HG03103 (cell line): ENCODE data around the gene RER1.

Experiments
- ATAC-seq: cut with Tn5 transposase; IDR thresholded peaks from one replicate; pipeline ENCODE4 v1.9.1; 2021; ENCODE audit warnings: low read depth; ENCODE audit not compliant: unreplicated experiment

The RER1 gene

DNA sequence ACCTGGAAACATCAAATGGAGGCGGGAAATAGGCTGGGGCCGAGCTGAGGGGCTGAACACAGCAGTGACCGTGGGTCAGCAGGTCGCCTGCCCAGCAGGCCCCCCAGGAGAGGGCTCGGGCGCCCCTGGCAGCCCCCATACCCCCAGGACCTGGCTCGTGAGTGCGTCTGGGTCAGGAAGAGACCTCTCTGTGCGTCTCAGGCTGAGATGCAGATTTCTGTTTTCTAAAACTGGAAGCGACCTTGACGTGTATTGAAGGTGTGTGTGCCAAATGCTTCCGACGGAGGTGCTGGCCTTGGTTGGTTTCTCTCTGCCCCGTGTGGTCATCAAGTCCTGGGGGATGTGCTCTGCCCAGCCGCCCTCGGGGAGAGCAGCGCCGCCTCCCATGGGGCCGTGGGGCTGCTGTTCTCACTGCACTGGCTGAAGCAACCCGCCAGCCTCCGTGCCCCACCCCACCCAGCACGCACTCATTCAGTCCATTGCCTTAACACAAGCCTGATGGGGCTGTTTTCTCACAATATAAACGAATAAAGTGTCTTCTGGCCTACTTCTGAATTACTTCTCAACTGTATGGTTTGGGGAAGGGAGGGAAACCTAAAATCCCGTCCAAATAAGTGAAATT is 13.4 kb downstream of the RER1 start:
- no peak for ATAC-seq

DNA sequence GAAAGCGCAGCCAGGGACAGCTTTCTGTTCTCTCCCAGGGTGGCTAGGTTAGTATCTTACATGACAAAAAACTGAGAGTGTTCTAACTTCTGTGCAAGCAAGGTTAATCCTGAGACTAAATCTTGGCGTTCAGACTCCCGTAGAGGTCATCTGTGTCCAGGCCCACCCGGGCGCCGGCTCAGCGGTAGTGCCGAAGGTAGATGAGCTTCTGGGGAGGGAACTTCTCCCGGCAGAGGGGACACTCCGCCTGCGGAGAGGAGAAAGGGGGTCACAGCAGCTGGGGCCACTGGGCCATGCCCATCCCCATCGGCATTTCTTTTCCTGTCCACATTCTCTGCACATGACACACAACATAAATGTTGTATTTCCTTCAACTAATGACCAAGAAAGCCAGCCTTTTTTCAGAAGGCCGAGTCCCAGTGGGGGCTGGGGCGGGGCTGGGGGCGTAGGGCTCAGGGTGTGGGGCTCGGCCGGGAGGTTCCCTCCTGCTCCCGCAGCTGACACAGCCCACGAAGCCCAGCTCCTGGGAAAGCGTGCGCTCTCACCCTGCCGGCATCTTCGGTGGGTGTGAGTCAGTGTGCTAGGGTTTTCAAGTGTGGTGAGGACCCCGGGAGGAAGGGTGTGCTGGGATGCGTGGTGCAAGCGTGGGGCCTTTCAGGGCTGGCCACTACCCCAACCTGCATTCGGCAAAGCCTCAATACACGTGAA is 14.1 kb downstream of the RER1 start:
- ATAC-seq: no peak

- ATAC-seq: no peak
These were observed 14.9 kb downstream of the RER1 start for GRCh38 chr1:2406451-2407041.

- ATAC-seq: no peak
These were observed 15.7 kb downstream of the RER1 start for GRCh38 chr1:2407166-2407990.

- ATAC-seq: no peak
These were observed 16.3 kb downstream of the RER1 start for GRCh38 chr1:2407991-2408275.

DNA sequence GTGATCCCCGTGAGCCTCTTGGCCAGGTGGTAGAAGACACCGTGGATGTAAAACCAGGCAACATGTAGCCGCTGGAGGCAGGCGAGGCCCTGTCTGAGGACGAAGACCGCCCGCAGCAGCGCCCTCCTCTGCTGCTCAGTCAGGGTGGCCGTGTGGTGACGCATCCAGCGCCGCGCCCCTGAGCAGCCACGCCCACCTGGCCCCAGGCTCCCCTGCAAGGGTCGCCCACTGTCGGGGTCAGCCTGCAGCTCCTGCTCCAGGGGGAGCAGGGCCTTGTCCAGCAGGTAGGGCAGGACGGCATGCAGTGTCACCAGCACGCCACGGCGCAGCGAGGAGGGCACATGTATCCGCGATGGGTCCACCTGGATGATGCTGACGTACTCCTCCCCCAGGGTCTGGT is 16.8 kb downstream of the RER1 start:
- ATAC-seq: no peak

DNA sequence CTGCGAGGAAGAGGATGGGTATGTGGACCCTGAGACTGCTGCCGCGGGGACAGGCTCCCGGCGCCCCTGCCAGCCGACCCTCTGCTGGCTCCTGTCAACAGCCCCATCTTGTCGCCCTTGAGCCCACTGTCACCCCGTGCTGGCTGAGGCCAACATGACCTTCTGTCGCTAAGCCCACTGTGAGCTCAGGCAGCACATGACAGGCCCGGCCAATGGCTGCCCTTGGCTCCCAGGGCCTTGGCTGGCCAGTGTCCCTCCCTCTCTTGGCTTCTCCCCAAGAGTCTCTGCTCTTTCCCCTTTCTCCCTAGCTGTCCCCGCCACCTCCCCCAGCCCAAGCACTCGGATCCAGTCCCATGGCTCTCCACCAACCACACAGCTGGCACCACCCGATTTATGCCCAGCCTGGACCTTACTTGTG is 17.2 kb downstream of the RER1 start:
- ATAC-seq: no peak

GRCh38 chr1:2409745-2410144 is 18.1 kb downstream of the RER1 start:
- ATAC-seq: no peak

DNA sequence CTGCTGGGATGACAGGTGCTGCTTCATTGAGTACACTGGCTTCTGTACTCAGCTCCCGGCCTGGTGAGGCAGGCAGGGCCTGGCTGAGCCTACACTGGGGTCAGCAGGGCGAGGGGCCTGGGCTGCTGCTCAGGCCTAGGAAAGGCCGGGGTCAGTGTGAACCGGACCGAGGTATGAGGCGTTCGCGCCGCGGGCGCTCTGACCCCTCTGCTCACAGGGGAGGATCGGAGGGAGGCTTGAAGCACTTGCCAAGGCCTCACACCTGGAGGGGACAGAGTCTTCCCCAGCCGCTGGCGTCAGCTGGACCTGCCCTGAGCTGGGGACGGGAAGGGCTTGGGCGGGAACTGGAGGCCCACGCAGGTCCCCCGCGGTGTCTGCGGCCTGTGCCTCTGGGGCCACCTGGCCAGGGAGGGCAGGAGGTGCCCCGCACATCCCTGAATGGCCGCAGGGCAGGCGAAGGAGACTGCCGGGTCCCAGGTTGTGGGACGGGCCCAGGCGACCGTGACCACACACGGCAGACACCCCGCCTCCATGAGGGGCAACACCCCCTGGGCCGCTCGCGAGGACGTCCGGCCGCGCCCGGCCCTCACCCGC is 20.3 kb downstream of the RER1 start:
- ATAC-seq: peak; percentile 7

- peak; percentile 79 for ATAC-seq
These were observed 20.7 kb downstream of the RER1 start, which contains the start of gene PEX10 for GRCh38 chr1:2412395-2412772. Gene PEX10, minus strand, starts transcription at chr1:2412564. Its CDS starts 62 bp downstream, at chr1:2412502.

- ATAC-seq: peak; percentile 17
These were observed 21.3 kb downstream of the RER1 start for GRCh38 chr1:2412773-2413494.

DNA sequence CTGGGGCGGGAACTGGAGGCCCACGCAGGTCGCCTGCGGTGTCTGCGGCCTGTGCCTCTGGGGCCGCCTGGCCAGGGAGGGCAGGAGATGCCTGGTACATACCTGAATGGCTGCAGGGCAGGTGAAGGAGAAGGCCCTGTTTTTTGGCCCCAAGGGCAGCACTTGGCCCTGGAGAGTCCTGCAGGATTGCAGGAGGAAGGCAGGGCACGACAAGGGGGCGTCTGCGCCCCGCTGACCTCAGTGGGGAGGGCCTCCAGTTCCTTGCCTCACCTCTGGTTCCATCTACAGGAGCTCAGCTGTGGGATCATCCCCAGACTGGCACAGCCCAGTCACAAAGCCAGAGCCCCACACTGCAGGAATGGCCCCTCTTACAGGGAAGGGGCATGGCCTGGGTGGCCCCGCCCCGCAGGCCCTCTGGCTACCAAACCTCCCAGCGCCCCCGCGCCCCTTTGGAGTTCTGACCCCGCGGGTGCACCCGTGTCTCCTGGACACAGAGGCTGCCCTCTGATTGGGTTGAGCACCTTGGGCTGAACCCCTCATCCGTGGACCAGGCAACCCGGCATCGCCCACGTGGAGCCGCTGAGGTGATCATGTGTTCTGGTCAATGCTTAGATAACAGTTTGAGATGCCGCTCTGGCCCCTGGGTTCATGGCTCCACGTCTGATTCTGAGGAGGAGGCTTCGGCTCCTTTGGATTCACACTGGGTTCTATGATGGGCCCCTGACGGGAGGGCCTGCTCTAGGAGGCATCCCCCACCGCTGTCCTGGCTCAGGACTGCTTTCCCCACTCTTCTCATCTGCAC is 22.1 kb downstream of the RER1 start:
- ATAC-seq: no peak

- ATAC-seq: no peak
These were observed 22.8 kb downstream of the RER1 start for GRCh38 chr1:2414297-2414958.

- ATAC-seq: no peak
These were observed 23.7 kb downstream of the RER1 start for GRCh38 chr1:2415337-2415736.

GRCh38 chr1:2415801-2416208 is 24.2 kb downstream of the RER1 start:
- no peak for ATAC-seq

- no peak for ATAC-seq
These were observed 24.8 kb downstream of the RER1 start for GRCh38 chr1:2416403-2416802.

- no peak for ATAC-seq
These were observed 25.6 kb downstream of the RER1 start for GRCh38 chr1:2417083-2417832.

DNA sequence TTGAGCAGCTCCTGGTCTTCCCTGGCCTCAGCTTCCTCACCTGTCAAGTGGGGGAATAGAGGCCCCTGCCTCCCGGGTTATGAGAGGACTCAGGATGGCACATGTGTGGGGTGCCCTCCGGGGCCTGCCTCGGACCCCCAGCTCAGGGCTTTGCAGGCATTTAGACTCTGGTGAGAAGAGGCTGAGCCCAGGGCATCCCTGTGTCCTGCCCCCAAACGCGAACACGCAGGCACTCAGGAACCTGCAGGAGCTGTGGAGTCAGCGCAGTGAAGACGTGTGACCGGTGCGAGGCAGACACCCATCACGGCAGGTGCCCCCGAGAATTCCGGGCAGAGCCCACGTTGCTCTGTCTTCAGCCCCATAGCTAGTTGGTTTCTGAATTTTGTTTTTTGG is 26.2 kb downstream of the RER1 start:
- no peak for ATAC-seq
